ENCODE measurements around the gene MNX1.

Gene MNX1

GRCh38 chr7:157010588-157011332 is at the start of gene MNX1:
TSS of gene MNX1 (minus strand) at chr7:157010663. CDS start at chr7:157010350, 313 bp downstream.
- Histone ChIP-seq H3K9me3 (ENCODE audit: control insufficient read depth, low read length) (no peaks in the 10 kb centered on the region), H3K27me3 (ENCODE audit: control insufficient read depth, insufficient read depth, low read length) (peaks cover 77% of the 10 kb centered on the region), H3K4me1 (ENCODE audit: control insufficient read depth, insufficient read depth, low read length) (peaks cover 15% of the 10 kb centered on the region), H3K9ac (ENCODE audit: low read length) (peak within 1 kb of the TSS; percentile 47), H3K4me3 (ENCODE audit: low read length) (peak within 1 kb of the TSS; percentile 31), H3K36me3 (ENCODE audit: control insufficient read depth, insufficient read depth, low read length) (no peaks in the 10 kb centered on the region)

- no peak overlapping the region for H3K9ac ChIP-seq (ENCODE audit: low read length)
- H3K36me3 ChIP-seq (ENCODE audit: control insufficient read depth, insufficient read depth, low read length): no peaks in the 10 kb centered on the region
- no peaks in the 10 kb centered on the region for H3K4me1 ChIP-seq (ENCODE audit: control insufficient read depth, insufficient read depth, low read length)
- H3K9me3 ChIP-seq (ENCODE audit: control insufficient read depth, low read length): no peaks in the 10 kb centered on the region
- H3K27me3 ChIP-seq (ENCODE audit: control insufficient read depth, insufficient read depth, low read length): peaks cover 17% of the 10 kb centered on the region
- no peak overlapping the region for H3K4me3 ChIP-seq (ENCODE audit: low read length)
Measured at GRCh38 chr7:157059534-157059933, 49.1 kb upstream of the MNX1 start.

GRCh38 chr7:157058701-157059100 is 48.2 kb upstream of the MNX1 start:
- H3K4me1 ChIP-seq (ENCODE audit: control insufficient read depth, insufficient read depth, low read length): no peaks in the 10 kb centered on the region
- H3K36me3 ChIP-seq (ENCODE audit: control insufficient read depth, insufficient read depth, low read length): no peaks in the 10 kb centered on the region
- H3K9me3 ChIP-seq (ENCODE audit: control insufficient read depth, low read length): no peaks in the 10 kb centered on the region
- no peak overlapping the region for H3K9ac ChIP-seq (ENCODE audit: low read length)
- peaks cover 17% of the 10 kb centered on the region for H3K27me3 ChIP-seq (ENCODE audit: control insufficient read depth, insufficient read depth, low read length)
- no peak overlapping the region for H3K4me3 ChIP-seq (ENCODE audit: low read length)

- Histone ChIP-seq H3K4me1 (ENCODE audit: control insufficient read depth, insufficient read depth, low read length) (no peaks in the 10 kb centered on the region), H3K27me3 (ENCODE audit: control insufficient read depth, insufficient read depth, low read length) (peaks cover 17% of the 10 kb centered on the region), H3K9me3 (ENCODE audit: control insufficient read depth, low read length) (no peaks in the 10 kb centered on the region), H3K9ac (ENCODE audit: low read length) (no peak overlapping the region), H3K36me3 (ENCODE audit: control insufficient read depth, insufficient read depth, low read length) (no peaks in the 10 kb centered on the region), H3K4me3 (ENCODE audit: low read length) (no peak overlapping the region)
Measured at GRCh38 chr7:157058068-157058467, 47.6 kb upstream of the MNX1 start.

- no peaks in the 10 kb centered on the region for H3K36me3 ChIP-seq (ENCODE audit: control insufficient read depth, insufficient read depth, low read length)
- no peaks in the 10 kb centered on the region for H3K4me1 ChIP-seq (ENCODE audit: control insufficient read depth, insufficient read depth, low read length)
- no peak overlapping the region for H3K9ac ChIP-seq (ENCODE audit: low read length)
- no peak overlapping the region for H3K4me3 ChIP-seq (ENCODE audit: low read length)
- H3K9me3 ChIP-seq (ENCODE audit: control insufficient read depth, low read length): no peaks in the 10 kb centered on the region
- peaks cover 17% of the 10 kb centered on the region for H3K27me3 ChIP-seq (ENCODE audit: control insufficient read depth, insufficient read depth, low read length)
Measured at GRCh38 chr7:157056957-157057902, 46.8 kb upstream of the MNX1 start.

GRCh38 chr7:157056246-157056645 is 45.8 kb upstream of the MNX1 start:
- Histone ChIP-seq H3K4me3 (ENCODE audit: low read length) (no peak overlapping the region), H3K9me3 (ENCODE audit: control insufficient read depth, low read length) (no peaks in the 10 kb centered on the region), H3K36me3 (ENCODE audit: control insufficient read depth, insufficient read depth, low read length) (no peaks in the 10 kb centered on the region), H3K9ac (ENCODE audit: low read length) (no peak overlapping the region), H3K4me1 (ENCODE audit: control insufficient read depth, insufficient read depth, low read length) (no peaks in the 10 kb centered on the region), H3K27me3 (ENCODE audit: control insufficient read depth, insufficient read depth, low read length) (peaks cover 17% of the 10 kb centered on the region)

- Histone ChIP-seq H3K4me3 (ENCODE audit: low read length) (no peak overlapping the region), H3K36me3 (ENCODE audit: control insufficient read depth, insufficient read depth, low read length) (no peaks in the 10 kb centered on the region), H3K9me3 (ENCODE audit: control insufficient read depth, low read length) (no peaks in the 10 kb centered on the region), H3K9ac (ENCODE audit: low read length) (no peak overlapping the region), H3K4me1 (ENCODE audit: control insufficient read depth, insufficient read depth, low read length) (no peaks in the 10 kb centered on the region), H3K27me3 (ENCODE audit: control insufficient read depth, insufficient read depth, low read length) (peaks cover 17% of the 10 kb centered on the region)
Measured at GRCh38 chr7:157054927-157055326, 44.5 kb upstream of the MNX1 start.

GRCh38 chr7:157053118-157053517 is 42.7 kb upstream of the MNX1 start:
- Histone ChIP-seq H3K4me1 (ENCODE audit: control insufficient read depth, insufficient read depth, low read length) (no peaks in the 10 kb centered on the region), H3K36me3 (ENCODE audit: control insufficient read depth, insufficient read depth, low read length) (no peaks in the 10 kb centered on the region), H3K9ac (ENCODE audit: low read length) (no peak overlapping the region), H3K4me3 (ENCODE audit: low read length) (no peak overlapping the region), H3K27me3 (ENCODE audit: control insufficient read depth, insufficient read depth, low read length) (peaks cover 11% of the 10 kb centered on the region), H3K9me3 (ENCODE audit: control insufficient read depth, low read length) (no peaks in the 10 kb centered on the region)

- H3K4me3 ChIP-seq (ENCODE audit: low read length): no peak overlapping the region
- no peaks in the 10 kb centered on the region for H3K36me3 ChIP-seq (ENCODE audit: control insufficient read depth, insufficient read depth, low read length)
- no peaks in the 10 kb centered on the region for H3K4me1 ChIP-seq (ENCODE audit: control insufficient read depth, insufficient read depth, low read length)
- peaks cover 23% of the 10 kb centered on the region for H3K27me3 ChIP-seq (ENCODE audit: control insufficient read depth, insufficient read depth, low read length)
- no peaks in the 10 kb centered on the region for H3K9me3 ChIP-seq (ENCODE audit: control insufficient read depth, low read length)
- no peak overlapping the region for H3K9ac ChIP-seq (ENCODE audit: low read length)
Measured at GRCh38 chr7:157047148-157047547, 36.7 kb upstream of the MNX1 start.

GRCh38 chr7:157046681-157047080 is 36.2 kb upstream of the MNX1 start:
- Histone ChIP-seq H3K4me1 (ENCODE audit: control insufficient read depth, insufficient read depth, low read length) (no peaks in the 10 kb centered on the region), H3K9ac (ENCODE audit: low read length) (no peak overlapping the region), H3K4me3 (ENCODE audit: low read length) (no peak overlapping the region), H3K36me3 (ENCODE audit: control insufficient read depth, insufficient read depth, low read length) (no peaks in the 10 kb centered on the region), H3K9me3 (ENCODE audit: control insufficient read depth, low read length) (no peaks in the 10 kb centered on the region), H3K27me3 (ENCODE audit: control insufficient read depth, insufficient read depth, low read length) (peaks cover 28% of the 10 kb centered on the region)

GRCh38 chr7:157044943-157045660 is 34.6 kb upstream of the MNX1 start:
- Histone ChIP-seq H3K4me1 (ENCODE audit: control insufficient read depth, insufficient read depth, low read length) (no peaks in the 10 kb centered on the region), H3K36me3 (ENCODE audit: control insufficient read depth, insufficient read depth, low read length) (no peaks in the 10 kb centered on the region), H3K9ac (ENCODE audit: low read length) (no peak overlapping the region), H3K9me3 (ENCODE audit: control insufficient read depth, low read length) (no peaks in the 10 kb centered on the region), H3K4me3 (ENCODE audit: low read length) (no peak overlapping the region), H3K27me3 (ENCODE audit: control insufficient read depth, insufficient read depth, low read length) (peaks cover 41% of the 10 kb centered on the region)

All from mucosa of stomach (tissue), 1 donor.